ENCODE measurements around the gene LYZL4. TPM values are rescaled to one million over a fixed set of nuclear protein-coding genes. Genes with fewer than 3 reads are reported as not detected.

The LYZL4 gene, protein sequence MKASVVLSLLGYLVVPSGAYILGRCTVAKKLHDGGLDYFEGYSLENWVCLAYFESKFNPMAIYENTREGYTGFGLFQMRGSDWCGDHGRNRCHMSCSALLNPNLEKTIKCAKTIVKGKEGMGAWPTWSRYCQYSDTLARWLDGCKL
- total RNA-seq (2014; rRNA removed; shearing (Covaris generic)), result not detected in 2 replicates
- polyA plus RNA-seq (2016; fragmentation: Nextera tagmentation; extraction: Ambion mirVana), result not detected in 2 replicates

DNA sequence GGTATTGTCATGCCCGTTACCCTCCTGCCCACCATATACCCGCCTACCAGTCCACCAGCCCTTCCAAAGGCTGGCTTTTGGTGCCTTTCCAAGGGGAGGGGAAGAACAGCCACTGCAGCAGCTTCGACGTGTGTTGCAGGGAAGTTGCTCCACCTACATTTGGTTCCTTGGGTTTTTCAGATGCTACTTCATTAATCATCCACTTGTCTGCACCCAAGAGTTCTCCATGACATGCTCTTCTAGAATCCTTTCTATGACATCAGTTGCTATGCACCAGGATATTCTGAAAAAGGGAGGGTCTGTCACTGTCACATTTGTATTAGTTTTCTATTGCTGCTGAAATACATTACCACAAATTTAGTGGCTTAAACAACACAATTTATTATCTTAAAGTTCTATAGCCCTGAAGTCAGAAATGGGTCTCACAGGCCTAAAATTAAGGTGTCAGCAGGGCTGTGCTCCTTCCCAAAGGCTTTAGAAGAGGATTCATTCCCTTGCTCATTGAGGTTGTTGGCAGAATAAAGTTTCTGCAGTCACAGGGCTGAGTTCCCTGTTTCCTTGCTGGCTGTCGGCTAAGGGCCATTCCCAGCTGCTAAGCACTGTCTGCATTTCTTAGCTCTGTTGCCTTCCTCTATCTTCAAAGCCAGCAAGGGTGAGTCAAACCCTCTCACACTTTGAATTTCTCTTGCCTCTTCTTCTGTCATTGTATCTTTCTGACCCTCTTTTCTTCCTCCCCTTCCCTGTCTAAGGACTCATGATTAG lies at the start of gene LYZL4:
Gene LYZL4 (minus strand): TSS at position 241 of the 762 bp plus-strand sequence. CDS start 3,359 bp downstream, outside the sequence.
- H3K4me1 ChIP-seq (ENCODE audit: insufficient read depth), result no peaks in the 10 kb centered on the region
- no peak within 1 kb of the TSS for H3K9ac ChIP-seq
- H3K4me2 ChIP-seq (ENCODE audit: unreplicated experiment), result no peak within 1 kb of the TSS
- WGBS, 2 experiments (ENCODE audit: low coverage in 1 of 2, low lambda C conversion rate in 2 of 2, missing lambda C conversion rate in 2 of 2), result 3 to 11% methylated on average over 5 of the region's 5 CpGs
- no peak for DNase-seq
- no peaks in the 10 kb centered on the region for H3F3A ChIP-seq (ENCODE audit: insufficient read depth)
- TF ChIP-seq EZH2phosphoT487 (IDR thresholded peaks at IDR 0.05; ENCODE audit: insufficient read depth, low read depth) (no peak), EZH2 (IDR thresholded peaks at IDR 0.05; ENCODE audit: insufficient read depth, poor library complexity, severe bottlenecking) (no peak)
- H3K79me2 ChIP-seq (ENCODE audit: insufficient read depth), result no peaks in the 10 kb centered on the region
- H3K9me3 ChIP-seq (ENCODE audit: low read depth), result no peaks in the 10 kb centered on the region
- no peak within 1 kb of the TSS for H3K4me3 ChIP-seq
- H3K36me3 ChIP-seq (ENCODE audit: low read depth), result no peaks in the 10 kb centered on the region
- in situ Hi-C loops (cut with MboI), result no loop called here
- H4K20me1 ChIP-seq (ENCODE audit: insufficient read depth), result no peaks in the 10 kb centered on the region
- no peak within 1 kb of the TSS for H2AFZ ChIP-seq
- no peaks in the 10 kb centered on the region for H3K9me2 ChIP-seq (ENCODE audit: insufficient read depth)
- no peak within 1 kb of the TSS for H3K27ac ChIP-seq
- peaks cover 3% of the 10 kb centered on the region for H3K27me3 ChIP-seq (replicated peaks; ENCODE audit: insufficient read depth)

DNA sequence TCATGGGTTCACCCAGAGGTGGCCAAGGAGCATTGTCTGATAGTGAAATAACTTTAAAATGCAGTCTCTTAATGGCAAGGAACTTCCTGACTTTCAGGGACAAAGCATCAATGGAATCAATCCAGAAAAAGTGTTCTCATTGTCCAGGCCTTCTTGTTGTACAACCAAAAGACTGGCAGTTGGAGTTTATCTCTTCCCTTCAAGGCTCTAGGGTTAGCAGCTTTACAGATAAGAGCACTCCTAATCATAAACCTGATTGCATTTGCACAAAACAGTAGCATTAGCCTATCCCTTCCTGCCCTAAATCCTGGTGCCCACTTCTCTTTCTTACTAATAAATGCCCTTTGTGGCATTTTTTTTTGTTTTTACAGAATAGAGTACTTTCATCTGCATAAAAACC lies 48.7 kb upstream of the LYZL4 start:
- H3K79me2 ChIP-seq (ENCODE audit: insufficient read depth), result no peaks in the 10 kb centered on the region
- no peak overlapping the region for H3K27ac ChIP-seq
- in situ Hi-C loops (cut with MboI), result no loop called here
- H2AFZ ChIP-seq, result no peak overlapping the region
- H4K20me1 ChIP-seq (ENCODE audit: insufficient read depth), result no peaks in the 10 kb centered on the region
- TF ChIP-seq EZH2 (IDR thresholded peaks at IDR 0.05; ENCODE audit: insufficient read depth, poor library complexity, severe bottlenecking) (no peak), EZH2phosphoT487 (IDR thresholded peaks at IDR 0.05; ENCODE audit: insufficient read depth, low read depth) (no peak)
- no peak for DNase-seq
- no peaks in the 10 kb centered on the region for H3K4me1 ChIP-seq (ENCODE audit: insufficient read depth)
- H3F3A ChIP-seq (ENCODE audit: insufficient read depth), result no peaks in the 10 kb centered on the region
- no peaks in the 10 kb centered on the region for H3K9me2 ChIP-seq (ENCODE audit: insufficient read depth)
- H3K36me3 ChIP-seq (ENCODE audit: low read depth), result no peaks in the 10 kb centered on the region
- H3K9me3 ChIP-seq (ENCODE audit: low read depth), result no peaks in the 10 kb centered on the region
- no peak overlapping the region for H3K4me2 ChIP-seq (ENCODE audit: unreplicated experiment)
- no peak overlapping the region for H3K9ac ChIP-seq
- H3K4me3 ChIP-seq, result no peak overlapping the region
- peaks cover 9% of the 10 kb centered on the region; the same call in 1 of the 2 replicates for H3K27me3 ChIP-seq (replicated peaks; ENCODE audit: insufficient read depth)

DNA sequence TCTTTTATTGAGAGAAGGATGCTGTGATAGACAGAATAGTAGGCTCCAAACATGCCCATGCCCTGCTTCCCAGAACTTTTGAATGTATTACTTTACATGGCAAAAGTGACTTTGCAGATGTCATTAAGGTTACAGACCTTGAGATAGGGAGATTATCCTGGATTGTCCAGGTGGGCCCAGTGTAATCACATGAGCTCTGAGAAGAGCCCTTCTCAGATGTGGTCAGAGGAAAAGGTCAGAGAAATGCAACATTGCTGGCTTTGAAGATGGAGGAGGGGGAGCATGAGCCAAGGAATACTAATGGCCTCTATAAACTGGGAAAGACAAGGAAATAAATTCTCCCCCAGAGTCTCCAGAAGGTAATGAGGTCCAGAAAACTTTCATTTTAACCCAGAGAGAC lies 45.8 kb upstream of the LYZL4 start:
- no peaks in the 10 kb centered on the region for H3K36me3 ChIP-seq (ENCODE audit: low read depth)
- no peak overlapping the region for H3K4me3 ChIP-seq
- H3F3A ChIP-seq (ENCODE audit: insufficient read depth), result no peaks in the 10 kb centered on the region
- TF ChIP-seq EZH2phosphoT487 (IDR thresholded peaks at IDR 0.05; ENCODE audit: insufficient read depth, low read depth), result no peak
- no peak for TF ChIP-seq EZH2 (IDR thresholded peaks at IDR 0.05; ENCODE audit: insufficient read depth, poor library complexity, severe bottlenecking)
- no peaks in the 10 kb centered on the region for H3K9me3 ChIP-seq (ENCODE audit: low read depth)
- no peak overlapping the region for H2AFZ ChIP-seq
- in situ Hi-C loops (cut with MboI), result no loop called here
- no peaks in the 10 kb centered on the region for H4K20me1 ChIP-seq (ENCODE audit: insufficient read depth)
- no peak overlapping the region for H3K4me2 ChIP-seq (ENCODE audit: unreplicated experiment)
- no peaks in the 10 kb centered on the region for H3K79me2 ChIP-seq (ENCODE audit: insufficient read depth)
- no peaks in the 10 kb centered on the region for H3K9me2 ChIP-seq (ENCODE audit: insufficient read depth)
- DNase-seq, result no peak
- H3K27me3 ChIP-seq (replicated peaks; ENCODE audit: insufficient read depth), result peaks cover 8% of the 10 kb centered on the region; the same call in 1 of the 2 replicates
- H3K27ac ChIP-seq, result no peak overlapping the region
- no peak overlapping the region for H3K9ac ChIP-seq
- no peaks in the 10 kb centered on the region for H3K4me1 ChIP-seq (ENCODE audit: insufficient read depth)

DNA sequence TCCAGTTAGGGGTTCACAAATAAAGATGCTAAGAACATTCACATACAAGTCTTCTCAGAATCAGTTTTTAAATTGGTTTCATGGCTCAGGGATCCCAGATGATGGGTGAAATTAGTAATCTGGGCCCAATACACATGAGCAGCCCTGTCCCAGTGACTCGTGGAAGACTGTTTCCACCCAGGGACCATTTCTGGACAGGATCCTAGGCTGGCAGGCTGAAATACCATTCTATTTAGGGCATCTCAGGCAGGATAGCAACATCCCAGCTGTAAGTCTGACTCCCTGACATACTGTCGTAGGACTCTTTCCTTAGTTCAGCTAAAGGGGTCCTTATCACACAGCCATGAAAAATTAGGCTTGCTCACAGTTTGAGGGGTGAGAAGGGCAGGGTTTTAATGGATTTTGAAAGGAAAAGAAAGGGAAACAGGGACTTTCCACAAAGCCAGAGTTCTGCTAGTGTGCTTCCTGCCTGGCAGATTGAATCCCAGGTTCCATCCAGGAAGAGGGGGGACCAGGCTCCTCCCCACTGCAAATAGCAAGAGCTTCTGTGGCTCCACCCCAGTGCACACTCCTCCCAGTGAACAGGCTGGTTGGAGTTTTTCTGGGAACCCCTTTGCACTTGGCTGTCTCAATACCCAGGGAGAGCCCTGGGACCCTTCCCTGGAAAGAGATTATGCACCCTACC lies 41.3 kb upstream of the LYZL4 start:
- Histone ChIP-seq H2AFZ (no peak overlapping the region), H3K9ac (no peak overlapping the region), H3K9me3 (ENCODE audit: low read depth) (no peaks in the 10 kb centered on the region), H3K36me3 (ENCODE audit: low read depth) (no peaks in the 10 kb centered on the region), H3K4me1 (ENCODE audit: insufficient read depth) (no peaks in the 10 kb centered on the region), H3K4me2 (ENCODE audit: unreplicated experiment) (no peak overlapping the region), H3K79me2 (ENCODE audit: insufficient read depth) (no peaks in the 10 kb centered on the region), H3K27me3 (replicated peaks; ENCODE audit: insufficient read depth) (peaks cover 14% of the 10 kb centered on the region; the same call in 1 of the 2 replicates), H3F3A (ENCODE audit: insufficient read depth) (no peaks in the 10 kb centered on the region), H4K20me1 (ENCODE audit: insufficient read depth) (no peaks in the 10 kb centered on the region), H3K27ac (no peak overlapping the region), H3K9me2 (ENCODE audit: insufficient read depth) (no peaks in the 10 kb centered on the region), H3K4me3 (no peak overlapping the region)
- in situ Hi-C loops (cut with MboI), result no loop called here
- 40 to 42% methylated on average over 2 of the region's 2 CpGs for WGBS, 2 experiments (ENCODE audit: low coverage in 1 of 2, low lambda C conversion rate in 2 of 2, missing lambda C conversion rate in 2 of 2)
- DNase-seq, result no peak
- TF ChIP-seq EZH2 (IDR thresholded peaks at IDR 0.05; ENCODE audit: insufficient read depth, poor library complexity, severe bottlenecking), result no peak
- no peak for TF ChIP-seq EZH2phosphoT487 (IDR thresholded peaks at IDR 0.05; ENCODE audit: insufficient read depth, low read depth)
